Naive thymus-derived CD8-positive, alpha-beta T cell (primary cell): ENCODE data around the gene SMIM31. TPM values are rescaled to one million over a fixed set of nuclear protein-coding genes. Genes with fewer than 3 reads are reported as not detected.

Source experiments
- ATAC-seq, 2 donors: fragments of 150-1000 bp; cut with Tn5 transposase in 1 of 2; sonication (Bioruptor Pico), chemical (Tn5 transposase) in 1 of 2; 1 replicate in 1 of 2; 2 replicates in 1 of 2; pipeline ENCODE4 v1.10.0; 2021; ENCODE audit warnings: mild to moderate bottlenecking in 2 of 2, moderate library complexity in 2 of 2
- POLR2A ChIA-PET: fragments of 350-600 bp; sonication (Branson Sonifier 250); formaldehyde crosslinking; loops from one replicate; lab custom pipeline; 2021; ENCODE audit warnings: antibody characterized with exemption; lab: Charles Lee
- DNase-seq, 10 donors: peaks; one replicate each; pipeline versions ENCODE4 v3.0.0 to v3.0.0-alpha.2; 2020 to 2022
- H3K27ac Mint-ChIP-seq, 10 donors: one replicate each; pipeline ENCODE4 v1.8.0; 2020 to 2022; ENCODE audit warnings: mild to moderate bottlenecking in 10 of 10, mixed read lengths in 10 of 10, moderate library complexity in 4 of 10, inconsistent platforms in 1 of 10
- H3K27me3 Mint-ChIP-seq, 5 donors: one replicate each; pipeline ENCODE4 v1.8.0; 2021 to 2022; ENCODE audit warnings: mixed read lengths in 5 of 5
- H3K36me3 Mint-ChIP-seq, 3 donors: one replicate each; pipeline ENCODE4 v1.8.0; 2020 to 2022; ENCODE audit warnings: mixed read lengths in 3 of 3, mild to moderate bottlenecking in 2 of 3, inconsistent platforms in 1 of 3
- H3K4me1 Mint-ChIP-seq, 4 donors: one replicate each; pipeline ENCODE4 v1.8.0; 2021 to 2022; ENCODE audit warnings: mixed read lengths in 4 of 4
- H3K4me3 Mint-ChIP-seq, 10 donors: one replicate each; pipeline ENCODE4 v1.8.0; 2020 to 2022; ENCODE audit warnings: mild to moderate bottlenecking in 10 of 10, mixed read lengths in 10 of 10, moderate library complexity in 6 of 10, inconsistent platforms in 1 of 10
- H3K9me3 Mint-ChIP-seq, 9 donors: one replicate each; pipeline ENCODE4 v1.8.0; 2020 to 2022; ENCODE audit warnings: mixed read lengths in 9 of 9, mild to moderate bottlenecking in 3 of 9, inconsistent platforms in 1 of 9, moderate library complexity in 1 of 9
- polyA plus RNA-seq, 3 donors: library from polyadenylated mRNA; unstranded; fragments of 300-500 nt; fragmentation: Illumina TruSeq; gene quantifications; one replicate each; pipeline ENCODE4 v1.2.3, GENCODE V29; 2021
- total RNA-seq, 8 experiments: library from RNA in 2 of 8; stranded (reverse) in 2 of 8; gene quantifications; one replicate each; pipeline ENCODE4 v1.2.3 and lab custom pipeline; 2021 to 2026

SMIM31 gene
- total and polyA plus RNA-seq, 5 experiments from 2014 or later = not detected

DNA sequence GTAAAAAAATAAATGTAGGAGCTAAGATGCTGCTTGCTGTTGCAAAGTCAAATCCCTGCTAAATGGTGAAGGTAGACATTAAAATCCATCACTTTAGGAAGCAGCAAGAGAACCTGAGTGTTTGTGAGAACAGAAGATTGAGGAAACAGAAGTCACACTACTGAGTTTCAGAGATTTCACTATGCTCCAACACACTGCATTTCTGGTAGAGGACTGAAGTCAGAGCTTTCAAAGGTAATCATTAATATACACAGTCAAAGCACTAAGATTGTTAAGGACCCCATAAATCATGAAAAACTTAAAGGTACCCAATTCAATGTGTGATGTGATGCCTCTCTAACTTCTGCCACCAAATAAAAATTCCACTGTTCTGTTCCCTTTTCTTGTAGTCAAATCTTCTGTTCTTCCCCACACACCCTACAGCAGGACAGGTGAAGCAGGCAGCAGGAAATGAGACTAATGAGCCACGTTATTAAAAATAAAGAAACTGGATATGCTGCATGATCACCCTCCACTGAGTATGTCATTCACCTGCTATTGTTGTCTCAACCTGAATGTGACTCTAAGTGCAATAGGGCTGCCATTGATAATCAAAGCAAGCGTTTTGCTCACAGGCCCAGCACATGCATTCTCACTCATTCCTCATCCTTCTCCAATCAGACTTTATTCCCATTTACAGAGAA lies 94.2 kb downstream of the SMIM31 start:
- POLR2A ChIA-PET = no interaction called here
- Mint-ChIP-seq H3K4me3 (no peak overlapping the region), H3K27me3 (peaks cover 3 to 19% (median 8%) of the 10 kb centered on the region in 5 donors), H3K9me3 (peaks cover 0 to 18% (median 0%) of the 10 kb centered on the region in 9 donors), H3K4me1 (no peaks in the 10 kb centered on the region), H3K36me3 (no peaks in the 10 kb centered on the region), H3K27ac (no peak overlapping the region)
- ATAC-seq (no peak), DNase-seq (no peak)

Other genes starting within 250 kb of the SMIM31 start
- not detected for gene APELA, start 123.0 kb downstream of the SMIM31 start, total RNA-seq
- gene APELA, start 123.0 kb downstream of the SMIM31 start, polyA plus RNA-seq = not detected
- gene TRIM61, start 223.5 kb downstream of the SMIM31 start, total RNA-seq = 1 to 10 TPM; 2.1 to 2.6 TPM
- gene TRIM61, start 223.5 kb downstream of the SMIM31 start, polyA plus RNA-seq = 1 to 10 TPM; 1.4 to 1.7 (median 1.6) TPM